ENCODE measurements around the gene PHC2.
A peak's percentile ranks its signal among the peaks of the same experiment; 100 is the strongest.

PHC2 gene

GRCh38 chr1:33436557-33437285 lies 5.8 kb upstream of the PHC2 start:
- H3K4me1 Mint-ChIP-seq, result no peaks in the 10 kb centered on the region
- H3K36me3 Mint-ChIP-seq, result no peaks in the 10 kb centered on the region
- no peaks in the 10 kb centered on the region for H3K9me3 Mint-ChIP-seq
- no peak overlapping the region for H3K4me3 Mint-ChIP-seq
- H3K27me3 Mint-ChIP-seq, result peaks cover 8% of the 10 kb centered on the region
- H3K27ac Mint-ChIP-seq, result no peak overlapping the region

DNA sequence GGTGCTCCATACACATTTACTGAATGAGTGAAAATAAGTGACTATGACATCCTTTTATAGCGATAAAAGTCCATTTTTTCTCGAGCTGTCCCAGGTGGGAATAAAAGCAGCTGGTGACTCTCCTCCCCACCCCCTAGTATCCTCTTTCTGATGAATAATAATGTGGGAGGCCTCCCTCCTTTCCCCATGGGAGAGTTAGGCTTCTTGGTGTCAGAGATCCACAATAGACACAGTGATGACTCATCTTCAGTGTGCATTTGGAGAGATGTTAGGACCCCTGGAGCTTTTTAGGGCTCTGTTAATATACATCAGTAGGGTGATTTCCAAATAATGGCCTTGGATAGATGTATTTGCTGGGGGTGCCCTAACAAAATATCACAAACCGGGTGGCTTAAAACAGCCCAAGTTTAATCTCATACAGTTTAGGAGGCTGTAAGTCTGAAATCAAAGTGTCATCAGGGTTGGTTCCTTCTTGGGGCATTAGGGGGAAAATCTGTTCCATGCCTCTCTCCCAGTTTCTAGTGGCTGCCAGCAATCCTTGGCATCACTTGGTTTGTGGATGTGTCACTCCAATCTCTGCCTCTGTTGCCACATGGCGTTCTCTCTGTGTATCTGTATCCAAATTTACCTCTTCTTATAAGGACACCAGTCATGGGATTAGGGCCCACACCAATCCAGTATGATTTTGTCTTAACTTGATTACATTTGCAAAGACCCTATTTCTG lies 4.4 kb upstream of the PHC2 start:
- Mint-ChIP-seq H3K4me3 (no peak overlapping the region), H3K27ac (no peak overlapping the region), H3K9me3 (no peaks in the 10 kb centered on the region), H3K36me3 (no peaks in the 10 kb centered on the region), H3K4me1 (peaks cover 4% of the 10 kb centered on the region), H3K27me3 (peaks cover 2% of the 10 kb centered on the region)

DNA sequence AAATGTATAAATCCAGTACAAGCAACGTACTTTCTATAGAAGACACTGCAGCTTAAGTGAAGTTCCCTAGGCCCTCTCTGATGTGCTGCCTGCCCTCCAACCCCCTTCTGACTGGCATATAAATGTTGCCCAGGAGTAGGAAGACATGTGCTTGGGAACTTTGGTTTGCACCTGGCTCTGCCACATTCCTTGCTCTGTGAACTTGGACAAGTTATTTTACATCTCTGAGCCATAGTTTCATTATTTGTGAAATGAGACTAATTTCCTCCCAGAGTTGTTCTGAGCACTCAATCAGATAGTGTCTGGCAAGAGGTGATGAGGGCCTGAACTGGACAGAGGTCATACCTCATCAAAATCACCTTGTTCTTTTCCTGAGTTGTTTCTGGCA lies 3.5 kb upstream of the PHC2 start:
- peaks cover 1% of the 10 kb centered on the region for H3K27me3 Mint-ChIP-seq
- H3K27ac Mint-ChIP-seq, result no peak overlapping the region
- no peaks in the 10 kb centered on the region for H3K9me3 Mint-ChIP-seq
- no peak overlapping the region for H3K4me3 Mint-ChIP-seq
- no peaks in the 10 kb centered on the region for H3K36me3 Mint-ChIP-seq
- H3K4me1 Mint-ChIP-seq, result peaks cover 4% of the 10 kb centered on the region

DNA sequence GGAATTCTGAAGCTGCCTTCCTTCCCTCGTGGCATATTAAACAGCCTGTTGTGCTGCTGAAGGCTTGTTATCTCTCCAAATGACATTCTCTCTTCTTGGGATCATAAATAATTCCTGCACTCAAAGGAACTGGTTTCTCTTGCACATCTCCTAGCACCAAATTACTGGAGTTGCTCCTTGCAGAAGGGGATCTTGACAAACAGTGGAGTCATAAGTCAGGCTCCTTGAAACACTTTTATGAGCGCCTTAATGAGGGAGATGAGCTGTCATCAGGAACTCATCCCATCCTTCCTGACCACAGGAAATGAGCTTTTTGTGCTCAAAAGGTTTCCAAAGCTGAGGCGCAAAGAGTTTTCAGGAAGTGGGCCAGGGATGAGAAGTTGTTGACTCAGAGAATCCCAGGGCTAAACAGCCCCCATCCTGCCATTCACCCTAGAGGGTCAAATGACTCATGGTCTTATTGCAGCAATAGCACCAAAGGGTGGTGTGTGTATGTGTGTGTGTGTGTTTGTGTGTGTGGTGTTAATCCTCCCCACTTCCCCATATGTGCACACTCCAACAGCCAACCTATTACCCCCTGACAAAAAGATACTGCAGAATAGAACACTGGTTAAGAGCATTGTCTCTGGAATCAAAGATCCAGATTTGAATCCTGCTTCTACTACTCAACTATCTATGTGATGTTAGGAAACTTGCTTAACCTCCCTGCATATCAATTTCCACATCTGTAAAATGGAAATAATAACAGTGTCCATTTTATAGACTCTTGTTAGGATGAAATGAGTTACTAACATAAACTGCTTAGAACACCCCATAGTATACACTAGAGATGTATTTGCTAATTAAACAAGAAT lies 2.8 kb upstream of the PHC2 start:
- H3K27me3 Mint-ChIP-seq, result peaks cover 1% of the 10 kb centered on the region
- H3K9me3 Mint-ChIP-seq, result no peaks in the 10 kb centered on the region
- H3K27ac Mint-ChIP-seq, result peak overlapping the region; percentile 65
- no peaks in the 10 kb centered on the region for H3K36me3 Mint-ChIP-seq
- H3K4me1 Mint-ChIP-seq, result peaks cover 4% of the 10 kb centered on the region
- no peak overlapping the region for H3K4me3 Mint-ChIP-seq

DNA sequence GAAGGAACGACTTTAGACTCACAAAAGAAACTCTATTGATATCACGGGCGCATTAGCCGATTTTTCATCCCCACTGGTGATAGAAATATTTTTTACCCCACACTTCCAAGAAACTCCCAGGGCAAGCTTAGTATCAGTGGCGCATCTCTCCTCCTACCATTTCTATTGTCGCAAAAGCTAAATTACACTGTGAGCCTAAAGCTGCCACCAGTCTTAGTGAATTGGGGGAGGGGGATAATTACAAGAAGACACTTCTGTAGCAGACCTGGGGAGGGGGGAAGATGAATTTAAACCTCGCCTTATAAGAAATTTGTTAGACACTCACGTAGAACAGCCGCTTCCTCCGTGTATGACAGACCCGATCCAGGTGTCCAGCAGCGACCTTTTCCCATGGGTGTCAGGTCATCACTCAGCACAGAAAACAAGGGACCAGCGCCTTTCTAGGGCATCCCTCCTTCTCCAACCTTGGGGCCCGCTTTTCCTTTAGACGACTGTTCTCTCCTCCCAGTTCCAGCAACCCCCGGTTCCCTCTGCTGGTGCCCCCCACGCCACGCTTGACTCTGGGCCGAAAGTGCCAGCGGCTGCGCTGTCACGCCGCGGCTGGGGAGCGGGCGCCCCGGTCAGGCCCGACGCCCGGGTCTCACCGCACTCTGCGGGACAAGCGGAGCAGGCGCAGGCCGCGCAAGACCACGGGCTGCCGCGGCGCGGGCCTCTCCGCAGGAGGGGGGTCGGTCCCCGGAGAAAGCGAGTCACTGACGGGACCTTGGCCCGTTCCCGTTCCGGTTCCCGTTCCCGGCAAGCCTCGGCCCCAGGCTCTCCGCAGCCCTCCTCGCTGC lies 821 bp downstream of the PHC2 start:
- H3K36me3 Mint-ChIP-seq, result peaks cover 2% of the 10 kb centered on the region
- H3K27ac Mint-ChIP-seq, result no peak overlapping the region
- H3K27me3 Mint-ChIP-seq, result peaks cover 11% of the 10 kb centered on the region
- no peaks in the 10 kb centered on the region for H3K9me3 Mint-ChIP-seq
- peaks cover 4% of the 10 kb centered on the region for H3K4me1 Mint-ChIP-seq
- no peak overlapping the region for H3K4me3 Mint-ChIP-seq

DNA sequence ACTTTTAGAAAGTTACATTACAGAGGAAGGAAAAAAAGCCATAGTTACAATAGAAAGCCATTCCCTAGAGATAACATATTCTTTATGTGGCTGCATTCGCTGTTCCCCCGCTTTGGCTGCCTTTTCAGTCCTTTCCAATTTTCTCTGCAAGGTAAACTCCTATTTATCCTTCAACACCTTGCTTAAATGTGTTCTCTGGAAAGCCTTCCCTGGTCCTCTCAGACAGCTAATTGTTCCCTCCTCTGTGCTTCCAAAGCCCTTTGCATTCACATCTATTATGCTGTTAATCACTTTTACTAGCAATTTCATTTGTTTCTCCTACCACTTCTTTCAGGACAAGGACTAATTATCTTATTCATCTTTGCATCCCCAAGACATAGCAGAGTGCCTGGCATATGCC lies 1.6 kb downstream of the PHC2 start:
- no peak overlapping the region for H3K4me3 Mint-ChIP-seq
- H3K9me3 Mint-ChIP-seq, result no peaks in the 10 kb centered on the region

GRCh38 chr1:33428661-33429060 lies 2.2 kb downstream of the PHC2 start:
- Mint-ChIP-seq H3K4me1 (peaks cover 4% of the 10 kb centered on the region), H3K36me3 (peaks cover 2% of the 10 kb centered on the region), H3K4me3 (no peak overlapping the region), H3K27ac (no peak overlapping the region), H3K9me3 (no peaks in the 10 kb centered on the region), H3K27me3 (peaks cover 11% of the 10 kb centered on the region)

More for the DNA sequence above, 1.6 kb downstream of the PHC2 start:
- Mint-ChIP-seq H3K4me1 (peaks cover 4% of the 10 kb centered on the region), H3K27me3 (peaks cover 11% of the 10 kb centered on the region), H3K36me3 (peaks cover 2% of the 10 kb centered on the region), H3K27ac (no peak overlapping the region)

- Mint-ChIP-seq H3K27ac (no peak overlapping the region), H3K36me3 (peaks cover 5% of the 10 kb centered on the region), H3K4me1 (peaks cover 4% of the 10 kb centered on the region), H3K27me3 (peaks cover 17% of the 10 kb centered on the region), H3K4me3 (no peak overlapping the region), H3K9me3 (no peaks in the 10 kb centered on the region)
Measured at GRCh38 chr1:33426916-33427315, 4.0 kb downstream of the PHC2 start.

- Mint-ChIP-seq H3K27me3 (peaks cover 23% of the 10 kb centered on the region), H3K36me3 (peaks cover 5% of the 10 kb centered on the region), H3K4me3 (no peak overlapping the region), H3K9me3 (no peaks in the 10 kb centered on the region), H3K27ac (no peak overlapping the region), H3K4me1 (no peaks in the 10 kb centered on the region)
Measured at GRCh38 chr1:33425900-33426299, 5.0 kb downstream of the PHC2 start.

GRCh38 chr1:33424610-33425009 lies 6.3 kb downstream of the PHC2 start:
- Mint-ChIP-seq H3K36me3 (peaks cover 5% of the 10 kb centered on the region), H3K27ac (no peak overlapping the region), H3K4me1 (no peaks in the 10 kb centered on the region), H3K27me3 (peaks cover 24% of the 10 kb centered on the region), H3K4me3 (no peak overlapping the region), H3K9me3 (no peaks in the 10 kb centered on the region)

GRCh38 chr1:33424205-33424604 lies 6.7 kb downstream of the PHC2 start:
- Mint-ChIP-seq H3K27me3 (peaks cover 24% of the 10 kb centered on the region), H3K36me3 (peaks cover 5% of the 10 kb centered on the region), H3K9me3 (no peaks in the 10 kb centered on the region), H3K4me3 (no peak overlapping the region), H3K27ac (no peak overlapping the region), H3K4me1 (no peaks in the 10 kb centered on the region)

DNA sequence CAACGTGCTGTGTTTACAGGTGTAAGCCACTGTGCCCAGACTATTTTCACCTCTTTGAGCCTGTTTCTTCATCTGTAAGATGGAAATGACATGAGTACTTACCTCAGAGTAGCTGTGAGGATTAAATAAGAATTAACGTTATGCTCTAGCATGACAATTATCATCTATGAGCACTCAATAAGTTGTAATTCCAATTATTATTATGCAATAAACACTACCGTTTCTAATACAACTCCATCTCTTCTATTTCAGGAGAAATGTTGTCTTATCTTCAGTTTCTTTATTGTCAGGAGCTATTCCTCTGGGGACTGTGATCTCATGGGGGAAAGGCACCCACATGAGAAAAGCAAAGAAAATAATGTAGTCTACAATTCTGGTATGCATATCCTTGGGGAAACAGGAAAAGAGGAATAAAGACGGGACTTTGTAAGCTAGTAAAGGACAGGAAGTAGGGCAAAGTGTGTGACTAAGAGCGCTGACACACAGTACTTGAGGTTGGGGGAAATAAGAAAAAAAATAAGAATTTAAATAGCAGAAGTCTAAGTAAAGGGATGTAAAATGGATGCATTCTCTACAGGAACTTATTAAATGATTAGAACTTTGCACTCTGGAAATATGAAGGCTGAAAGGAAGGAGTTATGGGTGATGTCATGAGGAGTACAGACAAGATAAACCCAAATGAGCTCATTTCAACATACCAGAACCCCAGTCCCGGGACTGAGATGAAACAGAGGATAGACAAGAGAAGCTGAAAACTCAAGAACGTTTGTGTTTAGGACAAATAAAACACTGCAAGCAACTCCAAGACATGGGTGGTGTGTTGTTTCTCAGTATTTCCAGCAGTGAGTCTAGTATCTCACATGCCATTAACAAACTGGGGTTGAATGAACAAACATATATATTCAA lies 9.8 kb downstream of the PHC2 start:
- no peak overlapping the region for H3K27ac Mint-ChIP-seq
- H3K4me3 Mint-ChIP-seq, result no peak overlapping the region
- H3K27me3 Mint-ChIP-seq, result peaks cover 23% of the 10 kb centered on the region
- peaks cover 8% of the 10 kb centered on the region for H3K36me3 Mint-ChIP-seq
- peaks cover 14% of the 10 kb centered on the region for H3K9me3 Mint-ChIP-seq
- H3K4me1 Mint-ChIP-seq, result no peaks in the 10 kb centered on the region

DNA sequence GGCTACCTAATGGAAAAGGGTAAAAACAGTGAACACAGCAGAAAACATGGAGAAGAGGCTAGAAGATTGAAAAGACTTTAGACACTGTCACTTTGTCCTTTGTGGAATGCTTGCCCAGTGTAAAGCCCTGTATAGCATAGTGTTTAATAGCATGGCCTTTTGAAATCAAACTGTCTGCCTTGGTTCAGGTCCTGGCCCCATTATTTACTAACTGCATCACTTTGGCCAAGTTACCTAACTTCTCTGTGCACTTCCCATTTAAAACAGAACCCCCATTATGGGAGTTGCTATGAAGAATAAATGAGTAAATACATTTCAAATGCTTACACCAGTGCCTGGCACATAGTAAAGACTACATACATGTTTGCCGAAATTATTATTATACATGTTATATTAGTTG lies 12.1 kb downstream of the PHC2 start:
- Mint-ChIP-seq H3K4me3 (no peak overlapping the region), H3K9me3 (peaks cover 21% of the 10 kb centered on the region), H3K4me1 (no peaks in the 10 kb centered on the region), H3K27ac (no peak overlapping the region), H3K36me3 (peaks cover 15% of the 10 kb centered on the region), H3K27me3 (peaks cover 24% of the 10 kb centered on the region)

- Mint-ChIP-seq H3K27me3 (peaks cover 13% of the 10 kb centered on the region), H3K4me3 (no peak overlapping the region), H3K4me1 (no peaks in the 10 kb centered on the region), H3K27ac (no peak overlapping the region), H3K36me3 (peaks cover 11% of the 10 kb centered on the region), H3K9me3 (peaks cover 21% of the 10 kb centered on the region)
Measured at GRCh38 chr1:33414879-33415278, 16.0 kb downstream of the PHC2 start.

All from activated naive CD4-positive, alpha-beta T cell treated with anti-CD3 and anti-CD28 coated beads, Interleukin-2, amount 50 U/mL, for 24 hours (primary cell).